DOHH2 (cell line): ENCODE measurements around the gene ZDHHC17.

Experiments
- CTCF ChIP-seq: fragments of 200-600 bp; sonication (generic); IDR thresholded peaks from one replicate; pipeline ENCODE4 v1.5.1; 2014; ENCODE audit warnings: antibody characterized with exemption, mild to moderate bottlenecking, low read depth, low read length; ENCODE audit not compliant: poor library complexity, severe bottlenecking
- EZH2phosphoT487 ChIP-seq: fragments of 200-600 bp; sonication (generic); IDR thresholded peaks from 2 replicates; pipeline ENCODE4 v1.6.1; 2017; ENCODE audit warnings: borderline replicate concordance, mild to moderate bottlenecking, antibody characterized with exemption, low read length, moderate library complexity, mixed read lengths

GRCh38 chr12:76781321-76781720 is 17.4 kb downstream of the ZDHHC17 start:
- TF ChIP-seq CTCF (no peak), EZH2phosphoT487 (no peak)
